C4-2B (cell line): Measurements from ENCODE around the gene ZBTB7A.

Experiments used
- ZFX ChIP-seq: fragments of 450-650 bp; IDR thresholded peaks from 2 replicates; pipeline ENCODE4 v1.6.1; 2017
- TF ChIP-seq, protein P1 (sequence below): fragments of 450-650 bp; conservative IDR thresholded peaks from 2 replicates; pipeline ENCODE4 v1.5.1; 2017; ENCODE audit warnings: mild to moderate bottlenecking

DNA sequence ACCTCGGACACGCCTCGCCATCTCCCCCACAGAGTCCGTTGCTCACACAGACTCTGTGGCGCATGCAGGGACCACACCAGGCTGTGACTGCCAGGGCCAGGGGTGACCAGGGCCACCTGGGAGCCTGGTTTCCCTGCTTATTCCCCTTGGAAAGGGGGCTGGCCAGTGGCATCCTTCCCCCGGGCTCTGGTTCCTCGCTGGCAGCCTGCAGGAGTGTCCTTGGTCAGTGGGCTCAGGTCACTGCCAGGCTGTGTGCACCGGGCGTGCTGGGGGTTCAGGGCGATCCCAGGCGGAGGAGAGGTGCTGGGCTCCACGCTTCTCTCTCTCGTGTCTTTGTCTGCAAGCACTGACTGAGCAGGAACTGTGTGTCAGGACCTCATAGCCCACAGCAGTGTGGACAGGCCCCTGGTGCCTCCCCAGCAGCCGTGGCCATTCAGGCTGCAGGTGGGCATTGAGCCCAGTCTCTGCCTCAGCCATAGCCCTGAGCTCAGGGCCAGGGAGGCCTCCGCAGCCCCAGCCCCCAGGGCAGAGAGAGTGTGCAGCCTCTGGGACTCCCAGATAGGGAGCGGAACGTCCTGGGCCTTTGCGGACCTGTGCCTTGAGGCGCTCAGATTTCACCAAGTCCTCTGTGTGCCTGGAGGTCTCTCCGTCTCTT is 52.7 kb downstream of the ZBTB7A start:
- TF ChIP-seq, protein P1, sequence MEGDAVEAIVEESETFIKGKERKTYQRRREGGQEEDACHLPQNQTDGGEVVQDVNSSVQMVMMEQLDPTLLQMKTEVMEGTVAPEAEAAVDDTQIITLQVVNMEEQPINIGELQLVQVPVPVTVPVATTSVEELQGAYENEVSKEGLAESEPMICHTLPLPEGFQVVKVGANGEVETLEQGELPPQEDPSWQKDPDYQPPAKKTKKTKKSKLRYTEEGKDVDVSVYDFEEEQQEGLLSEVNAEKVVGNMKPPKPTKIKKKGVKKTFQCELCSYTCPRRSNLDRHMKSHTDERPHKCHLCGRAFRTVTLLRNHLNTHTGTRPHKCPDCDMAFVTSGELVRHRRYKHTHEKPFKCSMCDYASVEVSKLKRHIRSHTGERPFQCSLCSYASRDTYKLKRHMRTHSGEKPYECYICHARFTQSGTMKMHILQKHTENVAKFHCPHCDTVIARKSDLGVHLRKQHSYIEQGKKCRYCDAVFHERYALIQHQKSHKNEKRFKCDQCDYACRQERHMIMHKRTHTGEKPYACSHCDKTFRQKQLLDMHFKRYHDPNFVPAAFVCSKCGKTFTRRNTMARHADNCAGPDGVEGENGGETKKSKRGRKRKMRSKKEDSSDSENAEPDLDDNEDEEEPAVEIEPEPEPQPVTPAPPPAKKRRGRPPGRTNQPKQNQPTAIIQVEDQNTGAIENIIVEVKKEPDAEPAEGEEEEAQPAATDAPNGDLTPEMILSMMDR, result no peak
- no peak for TF ChIP-seq ZFX
